Stimulated activated CD4-positive, alpha-beta T cell treated with anti-CD3 and anti-CD28 coated beads, TNF-alpha, amount 100 ng/mL, for 1 hour (primary cell): ENCODE measurements around the gene RTL5.

Experiments used
- DNase-seq, 3 donors: peaks; one replicate each; pipeline ENCODE4 v3.0.0-alpha.2; 2020; ENCODE audit warnings: low read depth in 3 of 3, low spot score in 1 of 3

RTL5 gene

DNA sequence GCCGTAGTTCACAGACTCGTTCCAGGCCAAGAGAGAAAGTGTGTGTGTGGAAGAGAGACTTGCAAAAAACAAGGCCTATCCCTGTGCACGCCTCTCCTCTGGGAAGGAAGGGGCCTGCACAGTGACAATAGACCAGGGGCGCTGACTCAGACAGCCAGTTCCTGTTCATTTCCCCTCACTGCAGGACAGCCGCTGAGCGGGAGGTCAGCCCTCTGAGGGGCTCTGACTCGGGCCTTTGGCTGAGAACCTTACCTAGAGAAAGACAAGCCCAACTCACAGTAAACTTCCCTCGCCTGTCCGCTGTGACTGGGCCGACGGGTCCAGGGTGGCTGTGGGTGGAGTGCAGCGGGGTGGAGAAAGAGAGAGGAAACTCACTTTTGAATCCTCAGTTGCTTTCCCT is 52.1 kb downstream of the RTL5 start:
- no peak for DNase-seq

GRCh38 chrX:72078411-72078810 is 53.3 kb downstream of the RTL5 start:
- no peak for DNase-seq
